Measurements from ENCODE around the gene UNC119B. TPM values are rescaled to one million over a fixed set of nuclear protein-coding genes. Genes with fewer than 3 reads are reported as not detected.

Gene UNC119B
- total RNA-seq, 2 experiments from 2014 or later = 17.2 to 27.4 TPM

DNA sequence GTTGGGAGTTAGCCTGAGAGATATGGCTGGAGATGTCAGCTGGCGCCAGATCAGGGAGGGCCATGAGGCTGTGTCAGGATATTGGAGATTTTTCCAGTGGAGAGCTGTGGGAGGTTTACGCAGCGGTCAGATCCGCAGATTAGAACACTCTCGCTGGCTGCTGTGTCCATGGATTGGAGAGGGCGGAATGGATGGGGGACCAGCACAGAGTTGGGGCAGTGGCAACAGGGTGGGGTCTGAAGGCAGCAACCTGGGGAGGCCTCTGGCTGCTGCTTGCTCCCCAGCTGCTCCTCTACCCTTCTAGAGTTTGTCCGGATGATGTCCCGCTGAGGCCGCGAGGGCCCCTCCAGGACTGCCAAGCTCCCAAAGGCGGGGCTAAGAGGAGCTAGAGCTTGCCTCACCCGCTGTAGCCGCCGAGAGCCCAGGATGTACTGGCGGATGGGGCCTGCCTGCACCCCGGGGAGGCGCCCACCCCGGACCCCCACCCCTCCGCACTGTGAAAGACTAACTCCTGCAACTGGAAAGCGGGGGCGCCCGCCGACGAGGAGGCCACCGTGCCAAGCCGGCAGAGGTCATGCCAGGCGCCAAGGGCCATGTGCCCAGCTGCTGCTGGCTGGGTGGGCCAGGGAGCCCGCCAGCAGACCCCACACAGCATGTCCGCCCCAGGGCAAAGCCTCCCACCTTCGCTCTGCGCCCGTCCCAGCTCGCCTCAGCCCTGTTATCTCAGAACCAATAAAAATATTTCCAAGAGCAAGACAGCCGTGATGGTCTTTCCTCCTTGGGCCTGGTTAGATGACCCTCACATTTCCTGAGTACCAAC is 43.5 kb upstream of the UNC119B start:
- Histone ChIP-seq H3K79me2 (ENCODE audit: insufficient read depth, low read depth, low read length) (no peaks in the 10 kb centered on the region), H3K9me2 (ENCODE audit: insufficient read depth, low read length) (no peaks in the 10 kb centered on the region), H3K4me2 (ENCODE audit: low read length) (peak overlapping the region; percentile 36; the same call in 1 of the 2 replicates), H4K20me1 (ENCODE audit: insufficient read depth, low read length) (no peaks in the 10 kb centered on the region), H2AFZ (ENCODE audit: low read length) (no peak overlapping the region), H3K4me3 (ENCODE audit: low read depth, low read length, poor library complexity, severe bottlenecking) (peak overlapping the region; percentile 13), H3K27ac (ENCODE audit: low read depth, low read length, poor library complexity, severe bottlenecking) (peak overlapping the region; percentile 94), H3K36me3 (ENCODE audit: insufficient read depth, low read length) (no peaks in the 10 kb centered on the region), H3K9me3 (ENCODE audit: low read length) (no peaks in the 10 kb centered on the region), H3K4me1 (ENCODE audit: insufficient read depth, low read length, poor library complexity, severe bottlenecking) (peaks cover 91% of the 10 kb centered on the region)
- ChIA-PET CTCF (ENCODE audit: unreplicated experiment) (interaction anchor here (0.6 to 1.5 kb wide), 3 partner anchors 18 to 223 kb away, joined by 3 to 5 read pairs (median 3); no protein-coding TSS in a partner anchor), POLR2A (interaction anchor here (0.6 to 2.1 kb wide), 12 partner anchors 10 to 249 kb away, joined by 3 to 12 read pairs (median 4); no protein-coding TSS in a partner anchor)
- no TSS peak for BruUV-seq (replicated peaks)
- TF ChIP-seq, protein P1, sequence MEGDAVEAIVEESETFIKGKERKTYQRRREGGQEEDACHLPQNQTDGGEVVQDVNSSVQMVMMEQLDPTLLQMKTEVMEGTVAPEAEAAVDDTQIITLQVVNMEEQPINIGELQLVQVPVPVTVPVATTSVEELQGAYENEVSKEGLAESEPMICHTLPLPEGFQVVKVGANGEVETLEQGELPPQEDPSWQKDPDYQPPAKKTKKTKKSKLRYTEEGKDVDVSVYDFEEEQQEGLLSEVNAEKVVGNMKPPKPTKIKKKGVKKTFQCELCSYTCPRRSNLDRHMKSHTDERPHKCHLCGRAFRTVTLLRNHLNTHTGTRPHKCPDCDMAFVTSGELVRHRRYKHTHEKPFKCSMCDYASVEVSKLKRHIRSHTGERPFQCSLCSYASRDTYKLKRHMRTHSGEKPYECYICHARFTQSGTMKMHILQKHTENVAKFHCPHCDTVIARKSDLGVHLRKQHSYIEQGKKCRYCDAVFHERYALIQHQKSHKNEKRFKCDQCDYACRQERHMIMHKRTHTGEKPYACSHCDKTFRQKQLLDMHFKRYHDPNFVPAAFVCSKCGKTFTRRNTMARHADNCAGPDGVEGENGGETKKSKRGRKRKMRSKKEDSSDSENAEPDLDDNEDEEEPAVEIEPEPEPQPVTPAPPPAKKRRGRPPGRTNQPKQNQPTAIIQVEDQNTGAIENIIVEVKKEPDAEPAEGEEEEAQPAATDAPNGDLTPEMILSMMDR (conservative IDR thresholded peaks at IDR 0.05; ENCODE audit: low read length) = no peak
- no peak for TF ChIP-seq EZH2phosphoT487 (IDR thresholded peaks at IDR 0.05; ENCODE audit: borderline replicate concordance, low read depth, low read length)
- intact Hi-C loops (cut with micrococcal nuclease; ENCODE audit: unreplicated experiment) = loop anchor here (1.0 kb wide), 1 partner anchor 19 kb away; no protein-coding TSS in a partner anchor
- no peak for DNase-seq (ENCODE audit: low spot score)

DNA sequence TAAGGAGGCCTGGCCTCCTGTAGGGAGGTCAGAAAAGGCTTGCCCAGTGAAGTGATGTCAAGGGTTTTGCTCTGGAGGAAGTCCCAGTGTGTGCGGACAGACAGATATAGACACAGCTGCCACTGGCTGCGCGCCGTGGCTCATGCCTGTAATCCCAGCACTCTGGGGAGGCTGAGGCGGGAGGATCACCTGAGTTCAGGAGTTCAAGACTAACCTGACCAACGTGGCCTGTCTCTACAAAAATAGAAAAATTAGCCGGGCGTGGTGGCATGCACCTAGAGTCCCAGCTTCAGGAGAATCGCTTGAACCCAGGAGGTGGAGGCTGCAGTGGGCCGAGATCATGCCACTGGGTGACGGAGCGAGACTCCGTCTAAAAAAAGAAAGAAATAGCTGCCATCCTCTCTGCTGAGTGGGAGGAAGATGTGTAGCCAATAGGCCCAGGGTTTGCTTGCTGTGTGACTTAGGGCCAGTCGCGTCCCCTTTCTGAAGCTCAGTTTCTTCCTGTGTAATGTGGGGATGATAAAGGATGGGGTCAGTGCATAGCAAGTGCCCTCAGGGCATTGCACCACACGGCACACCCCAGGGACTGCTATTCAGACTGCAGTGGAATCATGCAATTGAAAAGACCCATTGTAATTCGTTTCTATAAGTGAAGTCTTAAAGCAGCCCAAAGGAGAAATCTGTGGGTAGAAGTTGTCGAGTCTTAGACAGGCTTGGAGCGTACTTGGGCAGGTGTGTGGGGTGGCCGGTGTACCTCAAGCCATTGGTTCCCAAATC is 42.0 kb upstream of the UNC119B start:
- ChIA-PET POLR2A (interaction anchor here (0.6 kb wide), 1 partner anchor 44 kb away, joined by 3 read pairs; no protein-coding TSS in a partner anchor), CTCF (ENCODE audit: unreplicated experiment) (interaction anchor here (0.8 kb wide), 1 partner anchor 22 kb away, joined by 3 read pairs; no protein-coding TSS in a partner anchor)
- Histone ChIP-seq H3K79me2 (ENCODE audit: insufficient read depth, low read depth, low read length) (no peaks in the 10 kb centered on the region), H3K4me1 (ENCODE audit: insufficient read depth, low read length, poor library complexity, severe bottlenecking) (peaks cover 78% of the 10 kb centered on the region), H3K36me3 (ENCODE audit: insufficient read depth, low read length) (no peaks in the 10 kb centered on the region), H3K9me2 (ENCODE audit: insufficient read depth, low read length) (no peaks in the 10 kb centered on the region), H4K20me1 (ENCODE audit: insufficient read depth, low read length) (no peaks in the 10 kb centered on the region), H3K9me3 (ENCODE audit: low read length) (no peaks in the 10 kb centered on the region), H3K4me3 (ENCODE audit: low read depth, low read length, poor library complexity, severe bottlenecking) (no peak overlapping the region), H2AFZ (ENCODE audit: low read length) (peak overlapping the region; percentile 65; the same call in 1 of the 2 replicates), H3K27ac (ENCODE audit: low read depth, low read length, poor library complexity, severe bottlenecking) (peak overlapping the region; percentile 94), H3K4me2 (ENCODE audit: low read length) (peak overlapping the region; percentile 64)
- no TSS peak for BruUV-seq (replicated peaks)
- DNase-seq (ENCODE audit: low spot score) = no peak
- TF ChIP-seq, protein P1 (conservative IDR thresholded peaks at IDR 0.05; ENCODE audit: low read length) = no peak
- TF ChIP-seq EZH2phosphoT487 (IDR thresholded peaks at IDR 0.05; ENCODE audit: borderline replicate concordance, low read depth, low read length) = no peak
- intact Hi-C loops (cut with micrococcal nuclease; ENCODE audit: unreplicated experiment) = no loop called here

Measured in OCI-LY7 (cell line).